ENCODE measurements around the gene PRKCD.

Gene PRKCD

GRCh38 chr3:53193466-53194209 lies 32.6 kb downstream of the PRKCD start:
- DNase-seq: no peak

GRCh38 chr3:53194210-53195065 lies 33.4 kb downstream of the PRKCD start:
- DNase-seq: peak; percentile 47

- no peak for DNase-seq
Observed at GRCh38 chr3:53195066-53195450, 34.0 kb downstream of the PRKCD start.

GRCh38 chr3:53195602-53196574 lies 34.9 kb downstream of the PRKCD start:
- DNase-seq: no peak

- no peak for DNase-seq
Observed at GRCh38 chr3:53196575-53197407, 35.8 kb downstream of the PRKCD start.

- DNase-seq: no peak
Observed at GRCh38 chr3:53198256-53198977, 37.4 kb downstream of the PRKCD start.

GRCh38 chr3:53198996-53199395 lies 38.0 kb downstream of the PRKCD start:
- DNase-seq: no peak

- DNase-seq: no peak
Observed at GRCh38 chr3:53199834-53200233, 38.8 kb downstream of the PRKCD start.

GRCh38 chr3:53200501-53201498 lies 39.8 kb downstream of the PRKCD start:
- no peak for DNase-seq

- peak; percentile 28 for DNase-seq
Observed at GRCh38 chr3:53202331-53203015, 41.5 kb downstream of the PRKCD start.

- no peak for DNase-seq
Observed at GRCh38 chr3:53211706-53212702, 51.0 kb downstream of the PRKCD start.

- no peak for DNase-seq
Observed at GRCh38 chr3:53213276-53213675, 52.3 kb downstream of the PRKCD start.

- DNase-seq: no peak
Observed at GRCh38 chr3:53215816-53216215, 54.8 kb downstream of the PRKCD start.

- DNase-seq: no peak
Observed at GRCh38 chr3:53216723-53217122, 55.7 kb downstream of the PRKCD start.

- no peak for DNase-seq
Observed at GRCh38 chr3:53217175-53217574, 56.2 kb downstream of the PRKCD start.

- DNase-seq: no peak
Observed at GRCh38 chr3:53218131-53218530, 57.1 kb downstream of the PRKCD start.

GRCh38 chr3:53219895-53220483 lies 59.0 kb downstream of the PRKCD start:
- peak; percentile 12 for DNase-seq

- no peak for DNase-seq
Observed at GRCh38 chr3:53221345-53221744, 60.3 kb downstream of the PRKCD start.
